ENCODE data around the gene FSTL1.
A peak's percentile ranks its signal among the peaks of the same experiment; 100 is the strongest.

FSTL1 gene

DNA sequence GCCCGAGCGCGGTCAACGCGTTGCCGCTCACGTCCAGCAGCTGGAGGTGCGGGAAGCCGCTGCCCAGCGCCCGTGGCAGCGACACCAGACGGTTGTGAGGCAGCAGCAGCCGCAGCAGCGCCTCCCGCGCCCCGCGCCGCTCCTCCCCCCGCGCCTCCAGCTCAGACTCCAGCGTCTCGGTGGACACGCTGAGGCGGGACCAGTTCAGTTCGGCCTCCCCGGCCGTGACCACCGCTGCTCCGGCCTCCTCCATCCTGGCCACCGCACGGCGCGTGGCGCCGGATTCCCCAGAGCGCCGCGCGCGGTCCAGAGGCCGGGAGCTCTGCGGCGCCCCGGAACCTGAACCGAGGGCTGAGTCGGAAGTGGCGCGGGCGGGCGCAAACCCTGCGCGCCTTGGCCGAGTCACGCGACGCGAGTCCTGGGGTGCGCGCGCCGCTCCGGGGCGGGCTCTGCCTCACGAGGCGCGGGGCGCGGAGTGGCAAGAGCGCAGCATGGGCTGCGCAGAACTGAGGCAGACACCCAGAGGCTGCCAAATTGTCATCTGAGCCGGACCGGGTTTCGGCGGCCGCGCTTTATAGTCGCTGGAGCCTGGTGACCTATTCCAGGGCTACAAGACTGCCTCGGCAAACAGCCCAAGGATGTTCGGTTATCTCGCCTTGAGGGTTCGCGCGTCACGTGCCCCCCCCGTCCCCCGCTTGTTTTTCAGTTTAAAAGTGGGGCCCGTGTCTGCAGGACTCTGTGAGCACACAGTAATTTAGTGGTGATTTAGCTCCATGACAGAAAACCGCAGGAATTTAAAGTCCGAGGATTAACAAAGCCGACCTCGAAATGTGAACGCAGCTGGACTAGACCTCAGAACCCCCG lies 101.6 kb downstream of the FSTL1 start, which contains the start of gene LRRC58:
LRRC58 (minus strand) TSS at position 364 of the 864 bp plus-strand sequence; CDS start at position 253, 111 bp downstream.
- peak; percentile 96 for DNase-seq

DNA sequence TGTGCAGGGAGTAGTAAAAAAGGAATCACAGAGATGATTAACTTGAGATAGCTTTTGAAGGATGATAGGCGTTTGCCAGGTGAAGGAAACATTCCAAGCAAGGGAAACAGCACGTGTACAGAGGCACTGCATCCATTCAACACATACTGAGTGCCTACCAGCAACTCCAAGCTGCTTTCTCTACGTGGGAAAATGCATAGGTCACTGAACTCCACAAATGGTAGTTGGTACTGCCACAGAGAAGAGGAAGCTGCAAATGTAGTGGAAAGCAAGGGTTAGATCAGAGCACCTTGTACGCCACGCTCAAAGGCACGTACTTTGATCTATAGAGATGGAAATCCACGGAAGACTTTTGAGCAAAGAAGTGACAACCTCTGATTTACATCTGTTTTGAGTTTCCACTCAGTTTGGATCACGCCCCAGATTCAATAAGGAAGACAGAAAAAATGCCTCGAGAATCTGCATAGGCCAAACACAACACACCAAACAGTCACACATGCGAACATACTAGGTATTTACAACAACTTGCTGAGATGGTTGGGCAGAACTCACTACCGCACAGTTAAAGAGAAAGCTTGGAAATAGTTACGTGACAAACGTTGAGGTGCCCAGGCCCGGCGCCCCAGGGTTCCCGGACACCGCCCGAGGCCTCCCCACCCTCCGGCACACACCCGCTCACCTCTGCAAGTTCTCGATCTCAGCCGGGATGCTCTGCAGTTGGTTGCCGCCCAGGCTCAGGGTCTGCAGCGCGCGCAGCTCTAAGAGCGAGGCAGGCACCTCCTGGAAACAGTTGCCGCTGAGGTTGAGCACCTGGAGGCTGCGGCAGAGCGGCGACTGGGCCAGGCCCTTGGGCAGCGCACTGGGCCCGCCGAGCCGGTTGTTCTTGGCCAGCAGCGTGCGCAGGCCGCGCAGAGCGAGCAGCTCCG lies 102.5 kb downstream of the FSTL1 start:
- DNase-seq, result peak; percentile 65

DNA sequence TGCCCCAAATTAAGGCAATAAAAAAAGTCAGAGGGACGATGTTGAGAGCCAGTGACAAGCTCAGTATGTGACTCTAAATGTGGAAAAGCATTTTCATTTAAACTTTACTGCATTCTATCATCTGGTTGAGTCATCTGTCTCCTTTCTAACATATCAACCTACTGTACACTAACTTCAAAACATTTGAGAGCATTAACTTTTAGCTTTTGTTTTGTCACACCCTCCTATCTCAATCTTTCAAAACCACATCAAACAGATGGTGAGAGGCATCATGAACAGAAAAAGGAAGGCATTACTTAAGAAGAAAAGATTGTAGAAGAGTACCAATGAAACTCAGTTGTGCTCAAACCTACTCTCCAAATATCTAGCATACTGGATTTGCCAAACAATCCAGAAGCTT lies 106.4 kb downstream of the FSTL1 start:
- peak; percentile 69 for DNase-seq

All from hematopoietic multipotent progenitor cell treated with erythropoietin and hydrocortisone succinate and interleukin-3 and kit ligand, for 4 days (in vitro differentiated cells).